Femur (tissue), 1 donor: ENCODE results near the gene MAP2K3.
"Not testable (repeated sequence)": the region's sequence is repeated elsewhere in the genome, so short reads cannot be mapped to it uniquely, and the experiment has no call there.

Experiments
- DNase-seq: peaks from one replicate; pipeline ENCODE4 v3.0.0-alpha.2; 2017

The MAP2K3 gene

GRCh38 chr17:21337981-21338625 lies 53.6 kb downstream of the MAP2K3 start:
- DNase-seq = not testable (repeated sequence)

DNA sequence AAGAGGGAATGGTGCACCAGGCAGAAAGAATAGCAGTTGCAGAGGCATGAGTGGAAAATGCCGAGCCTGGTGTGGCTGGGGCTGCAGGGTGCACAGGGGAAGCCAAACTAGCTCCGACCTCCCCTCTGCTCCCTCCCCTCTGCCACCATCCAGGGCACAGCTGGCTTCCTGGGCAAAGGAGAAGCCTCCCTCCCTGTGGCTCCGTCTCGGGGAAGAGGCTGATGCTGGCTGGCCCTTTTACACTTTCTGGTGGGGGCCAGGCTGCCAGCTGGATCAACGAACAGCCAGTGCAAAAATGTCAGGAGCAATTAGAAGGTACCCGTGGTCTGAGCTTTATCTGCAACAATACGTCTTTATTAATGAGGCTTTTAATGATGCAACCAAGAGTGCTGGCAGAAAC lies 54.5 kb downstream of the MAP2K3 start:
- DNase-seq = no peak

DNA sequence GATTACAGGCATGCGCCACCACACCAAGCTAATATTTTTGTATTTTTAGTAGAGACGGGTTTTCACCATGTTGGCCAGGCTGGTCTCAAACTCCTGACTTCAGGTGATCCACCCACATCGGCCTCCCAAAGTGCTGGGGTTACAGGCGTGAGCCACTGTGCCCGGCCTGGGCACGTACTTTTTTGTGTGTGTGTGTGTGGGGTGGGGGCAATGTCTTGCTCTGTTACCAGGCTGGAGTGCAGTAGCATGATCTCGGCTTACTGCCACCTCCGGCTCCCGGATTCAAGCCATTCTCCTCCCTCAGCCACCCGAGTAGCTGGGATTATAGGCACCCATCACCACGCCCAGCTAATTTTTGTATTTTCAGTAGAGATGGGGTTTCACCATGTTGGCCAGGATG lies 55.1 kb downstream of the MAP2K3 start:
- not testable (repeated sequence) for DNase-seq

- DNase-seq = not testable (repeated sequence)
These were observed 55.9 kb downstream of the MAP2K3 start for GRCh38 chr17:21340407-21340806.

DNA sequence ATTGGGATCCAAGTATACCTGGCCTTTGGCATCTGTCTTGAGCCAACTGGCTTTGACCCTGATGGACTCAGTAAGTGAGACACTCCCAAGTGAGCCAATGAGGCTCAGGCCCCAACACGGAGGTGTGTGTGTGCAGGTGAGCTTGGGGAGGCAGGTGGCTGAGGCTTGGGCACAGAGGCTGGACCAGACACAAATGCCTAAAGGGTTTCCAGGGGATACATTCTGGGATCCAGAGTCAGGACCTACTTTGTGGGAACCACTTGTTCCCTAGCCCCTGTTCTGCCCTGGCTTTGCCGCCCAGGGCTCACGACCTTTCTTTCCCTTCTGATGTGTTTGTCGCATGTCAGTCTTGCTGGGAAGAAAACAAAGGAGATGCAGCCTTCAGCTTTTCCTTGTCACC lies 56.8 kb downstream of the MAP2K3 start:
- DNase-seq = peak; percentile 9

GRCh38 chr17:21341925-21342540 lies 57.5 kb downstream of the MAP2K3 start:
- not testable (repeated sequence) for DNase-seq

DNA sequence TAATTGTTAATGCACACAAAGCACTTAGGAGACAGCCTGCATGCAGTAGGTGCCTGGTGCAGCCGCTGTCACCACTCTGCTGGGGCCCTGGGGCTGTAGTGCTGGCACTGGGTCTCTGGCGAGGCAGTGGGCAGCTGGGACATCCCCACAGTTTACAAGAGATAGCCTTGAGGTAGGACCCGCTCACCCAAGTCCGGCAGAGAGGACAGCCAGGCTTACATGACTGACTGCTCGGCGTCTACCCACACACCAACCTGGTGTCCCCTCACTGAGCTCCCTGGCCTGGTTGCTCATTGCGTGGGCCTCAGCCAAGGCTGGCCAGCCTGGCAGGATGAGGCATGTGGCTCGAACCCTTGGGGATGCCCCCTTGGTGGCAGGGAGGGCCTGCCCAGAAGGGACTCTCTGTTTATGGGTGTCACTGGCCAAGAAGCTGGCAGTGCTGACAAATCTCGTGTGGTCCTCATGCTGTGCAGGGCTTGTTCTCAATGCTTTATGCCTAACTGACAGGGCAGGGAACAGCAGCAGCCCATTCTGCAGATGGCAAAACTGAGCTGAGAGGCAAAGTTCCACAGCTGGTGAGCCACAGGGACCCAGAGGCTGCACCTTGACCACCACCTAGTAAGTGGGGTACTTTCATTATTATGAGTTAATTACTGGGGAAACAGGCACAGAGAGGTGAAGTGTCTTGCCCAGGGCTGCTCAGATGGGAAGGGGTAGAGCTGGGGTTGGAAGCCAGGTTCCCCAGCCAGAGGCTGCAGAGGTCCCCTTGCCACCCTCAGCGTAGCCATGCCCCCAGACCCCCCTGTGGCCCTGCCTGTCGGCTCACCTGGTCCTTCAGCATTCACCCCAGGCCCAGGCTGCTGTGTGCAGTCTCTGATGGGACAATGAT lies 58.8 kb downstream of the MAP2K3 start:
- peak; percentile 7 for DNase-seq

DNA sequence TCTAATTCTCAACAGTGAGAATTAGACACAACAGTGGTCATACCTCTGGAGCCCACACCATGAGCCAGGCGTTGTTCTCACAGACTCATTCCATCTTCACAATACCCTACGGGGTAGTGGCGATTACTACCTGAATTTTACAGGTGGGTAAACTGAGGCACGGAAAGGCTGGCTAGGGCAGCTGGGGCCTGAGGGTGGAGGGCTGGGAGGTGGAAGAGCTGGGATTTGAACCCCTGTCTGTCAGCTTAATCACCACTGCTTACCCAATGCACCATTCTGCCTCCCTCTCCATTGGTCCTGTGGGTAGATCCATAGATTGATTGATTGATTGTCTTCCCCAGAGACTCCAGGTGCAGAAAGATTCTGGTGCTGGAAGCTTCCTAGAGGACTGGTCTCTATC lies 60.3 kb downstream of the MAP2K3 start:
- DNase-seq = not testable (repeated sequence)

- peak; percentile 20 for DNase-seq
These were observed 60.7 kb downstream of the MAP2K3 start for GRCh38 chr17:21345236-21345635.

GRCh38 chr17:21346107-21346506 lies 61.6 kb downstream of the MAP2K3 start:
- not testable (repeated sequence) for DNase-seq

GRCh38 chr17:21346651-21347250 lies 62.2 kb downstream of the MAP2K3 start:
- DNase-seq = peak; percentile 19

- DNase-seq = not testable (repeated sequence)
These were observed 63.1 kb downstream of the MAP2K3 start for GRCh38 chr17:21347660-21348059.

DNA sequence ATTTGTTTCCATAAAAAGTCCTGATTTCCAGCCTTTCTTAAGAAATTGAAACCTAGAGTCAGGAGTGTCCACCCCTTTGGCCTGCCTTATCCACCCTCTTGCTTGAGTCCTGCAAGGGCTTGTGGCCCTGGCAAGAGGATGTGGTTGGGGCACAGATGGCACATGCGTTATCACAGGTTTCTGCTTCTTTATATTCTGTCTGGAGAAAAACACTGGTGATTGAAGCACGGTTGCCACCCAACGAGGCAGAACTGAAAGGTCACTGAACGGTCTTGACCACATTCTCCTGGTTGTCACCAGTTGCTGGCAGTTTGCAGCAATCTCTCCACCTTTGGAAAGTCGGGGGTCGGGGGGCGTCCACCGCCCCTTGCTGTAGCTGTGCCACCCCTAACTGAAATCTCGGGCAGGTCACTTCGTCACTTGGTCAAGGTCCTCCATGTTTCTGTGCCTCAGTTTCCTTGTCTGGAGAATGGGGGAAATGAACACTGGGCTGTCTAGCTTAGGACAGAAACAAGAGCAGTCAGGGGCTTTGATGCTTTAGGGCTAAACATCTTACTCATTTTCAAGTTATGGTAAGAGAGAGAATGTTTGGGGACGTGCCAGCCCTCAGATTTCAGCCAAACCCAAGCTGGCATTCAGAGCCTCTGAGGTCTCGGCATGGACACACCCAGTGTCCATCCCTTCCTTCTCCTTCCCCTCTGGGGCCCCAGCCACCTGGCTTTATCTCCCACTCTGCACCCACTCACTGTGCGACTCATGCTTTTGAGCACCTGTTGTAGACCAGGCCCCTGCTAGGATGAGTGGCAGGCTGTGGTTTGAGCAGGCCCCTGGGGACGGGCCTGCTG lies 63.8 kb downstream of the MAP2K3 start:
- peak; percentile 21 for DNase-seq

GRCh38 chr17:21348926-21349261 lies 64.4 kb downstream of the MAP2K3 start:
- DNase-seq = not testable (repeated sequence)

GRCh38 chr17:21349358-21350050 lies 65.0 kb downstream of the MAP2K3 start:
- peak; percentile 11 for DNase-seq

- DNase-seq = not testable (repeated sequence)
These were observed 66.0 kb downstream of the MAP2K3 start for GRCh38 chr17:21350495-21350894.

- no peak for DNase-seq
These were observed 67.0 kb downstream of the MAP2K3 start for GRCh38 chr17:21351366-21352065.

GRCh38 chr17:21352221-21352980 lies 67.9 kb downstream of the MAP2K3 start:
- no peak for DNase-seq

DNA sequence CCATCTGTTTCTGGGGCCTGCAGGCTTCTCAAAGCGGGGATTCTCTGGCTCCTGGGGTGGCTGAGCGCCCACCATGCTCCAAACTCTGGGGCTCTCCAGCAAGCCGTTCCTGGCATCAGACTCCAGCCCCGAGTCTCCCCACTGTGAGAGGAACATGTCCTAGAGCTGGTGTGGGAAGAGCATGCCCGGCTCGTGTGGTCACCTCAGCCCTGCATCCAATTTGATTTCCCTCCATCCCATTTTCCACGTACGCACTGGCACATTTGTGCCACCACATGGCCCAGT lies 68.4 kb downstream of the MAP2K3 start:
- DNase-seq = no peak

- no peak for DNase-seq
These were observed 69.0 kb downstream of the MAP2K3 start for GRCh38 chr17:21353326-21354010.
